NCI-H2081 (cell line): ENCODE measurements around the gene ZNF536.

Experiments used
- DNase-seq, 2 experiments: peaks; one replicate each; lab custom pipeline; 2025; lab: John Stamatoyannopoulos, UW

Gene ZNF536

GRCh38 chr19:30371960-30372824 lies at the start of gene ZNF536:
Gene ZNF536, plus strand, starts transcription at chr19:30372384. Its CDS starts 71,179 bp downstream, at chr19:30443563.
- DNase-seq, result no peak

- no peak for DNase-seq
Observed at GRCh38 chr19:30322641-30323320, 49.4 kb upstream of the ZNF536 start.

GRCh38 chr19:30323904-30324303 lies 48.3 kb upstream of the ZNF536 start:
- DNase-seq, result no peak

GRCh38 chr19:30324982-30325381 lies 47.2 kb upstream of the ZNF536 start:
- no peak for DNase-seq

GRCh38 chr19:30325676-30326392 lies 46.4 kb upstream of the ZNF536 start:
- no peak for DNase-seq

GRCh38 chr19:30326393-30326710 lies 45.8 kb upstream of the ZNF536 start:
- DNase-seq, result no peak

GRCh38 chr19:30327331-30327730 lies 44.9 kb upstream of the ZNF536 start:
- no peak for DNase-seq

- DNase-seq, result no peak
Observed at GRCh38 chr19:30328096-30328495, 44.1 kb upstream of the ZNF536 start.

GRCh38 chr19:30330266-30330665 lies 41.9 kb upstream of the ZNF536 start:
- no peak for DNase-seq

- no peak for DNase-seq
Observed at GRCh38 chr19:30332445-30333234, 39.5 kb upstream of the ZNF536 start.

GRCh38 chr19:30333291-30334065 lies 38.7 kb upstream of the ZNF536 start:
- no peak for DNase-seq

- no peak for DNase-seq
Observed at GRCh38 chr19:30334841-30335240, 37.3 kb upstream of the ZNF536 start.

GRCh38 chr19:30335306-30335886 lies 36.8 kb upstream of the ZNF536 start:
- no peak for DNase-seq

- no peak for DNase-seq
Observed at GRCh38 chr19:30336290-30336689, 35.9 kb upstream of the ZNF536 start.

GRCh38 chr19:30338041-30338456 lies 34.1 kb upstream of the ZNF536 start:
- DNase-seq, result no peak

GRCh38 chr19:30338878-30339623 lies 33.1 kb upstream of the ZNF536 start:
- no peak for DNase-seq

GRCh38 chr19:30339624-30340525 lies 32.3 kb upstream of the ZNF536 start:
- DNase-seq, result no peak

- no peak for DNase-seq
Observed at GRCh38 chr19:30340771-30341561, 31.2 kb upstream of the ZNF536 start.
